AG08395 (cell line): ENCODE results near the gene CDH23.

Experiments
- DNase-seq: peaks from one replicate; pipeline ENCODE4 v3.0.0; 2012; ENCODE audit warnings: mixed read lengths, low spot score

The CDH23 gene

GRCh38 chr10:71564194-71564820, 167.6 kb downstream of the CDH23 start:
- DNase-seq, result no peak

DNA sequence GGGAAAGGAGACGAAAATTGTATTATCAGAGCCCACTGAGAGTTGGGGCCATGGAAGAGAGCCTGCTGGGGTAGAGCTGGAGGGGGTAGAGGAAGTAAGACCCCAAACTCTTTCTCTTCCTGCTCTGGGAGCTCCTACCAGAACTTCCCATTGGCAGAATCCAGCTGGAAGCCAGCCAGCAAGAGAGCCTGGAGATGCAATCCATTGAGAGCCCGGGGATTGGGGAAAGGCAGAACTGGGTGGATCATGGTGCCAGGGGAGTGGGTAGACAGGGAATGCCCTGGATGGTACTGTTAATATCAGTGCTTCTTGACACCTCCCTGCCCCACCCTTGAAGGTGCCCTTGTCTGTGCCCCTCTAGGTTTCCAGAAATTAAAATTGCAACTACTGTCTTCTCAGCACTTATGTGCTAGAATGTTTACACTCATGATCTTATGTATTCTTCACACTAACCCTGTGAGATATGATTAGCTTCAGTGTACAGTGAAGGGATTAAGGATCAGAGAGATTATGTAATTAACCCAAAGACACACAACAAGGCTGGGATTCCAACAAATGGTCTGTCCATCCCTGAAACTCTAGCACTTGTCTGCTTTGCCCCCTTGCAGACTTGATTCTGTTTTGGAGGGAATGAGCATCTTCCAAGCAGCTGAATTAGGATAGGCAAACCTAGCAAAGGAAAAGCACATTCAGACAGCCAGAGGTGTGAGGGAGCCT, 168.7 kb downstream of the CDH23 start:
- no peak for DNase-seq

- DNase-seq, result no peak
Measured at GRCh38 chr10:71567006-71567405, 170.3 kb downstream of the CDH23 start.

DNA sequence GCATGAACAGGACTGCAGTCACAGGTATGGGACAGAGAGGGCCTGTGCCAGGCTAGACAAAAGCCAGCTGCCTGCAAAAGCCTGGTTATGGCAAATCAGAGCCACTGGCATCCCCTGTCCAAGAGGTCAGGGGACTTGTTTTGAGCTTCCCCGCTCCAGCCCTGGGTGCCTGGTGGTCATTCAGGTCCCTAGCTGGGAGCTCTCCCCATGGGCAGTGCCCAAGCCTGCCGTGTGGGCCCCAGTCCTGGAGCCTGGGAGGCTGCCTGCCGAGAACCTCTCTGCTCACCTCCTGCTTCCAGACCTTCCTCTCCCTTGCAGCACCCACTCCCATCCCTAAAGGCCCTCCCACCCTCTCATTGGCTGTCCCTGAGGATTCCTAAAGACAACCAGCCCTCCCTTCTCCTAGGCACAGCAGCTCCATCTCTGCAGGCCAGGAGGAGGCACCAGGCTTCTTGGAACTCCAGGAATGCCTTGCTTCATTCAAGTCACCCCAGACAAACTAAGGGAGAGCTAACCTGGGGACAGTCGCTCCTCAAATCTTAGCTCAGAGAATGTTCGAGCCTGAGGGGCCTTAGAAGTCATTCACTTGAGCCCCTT, 172.3 kb downstream of the CDH23 start:
- DNase-seq, result no peak

- peak; percentile 80 for DNase-seq
Measured at GRCh38 chr10:71569775-71570588, 173.3 kb downstream of the CDH23 start.

DNA sequence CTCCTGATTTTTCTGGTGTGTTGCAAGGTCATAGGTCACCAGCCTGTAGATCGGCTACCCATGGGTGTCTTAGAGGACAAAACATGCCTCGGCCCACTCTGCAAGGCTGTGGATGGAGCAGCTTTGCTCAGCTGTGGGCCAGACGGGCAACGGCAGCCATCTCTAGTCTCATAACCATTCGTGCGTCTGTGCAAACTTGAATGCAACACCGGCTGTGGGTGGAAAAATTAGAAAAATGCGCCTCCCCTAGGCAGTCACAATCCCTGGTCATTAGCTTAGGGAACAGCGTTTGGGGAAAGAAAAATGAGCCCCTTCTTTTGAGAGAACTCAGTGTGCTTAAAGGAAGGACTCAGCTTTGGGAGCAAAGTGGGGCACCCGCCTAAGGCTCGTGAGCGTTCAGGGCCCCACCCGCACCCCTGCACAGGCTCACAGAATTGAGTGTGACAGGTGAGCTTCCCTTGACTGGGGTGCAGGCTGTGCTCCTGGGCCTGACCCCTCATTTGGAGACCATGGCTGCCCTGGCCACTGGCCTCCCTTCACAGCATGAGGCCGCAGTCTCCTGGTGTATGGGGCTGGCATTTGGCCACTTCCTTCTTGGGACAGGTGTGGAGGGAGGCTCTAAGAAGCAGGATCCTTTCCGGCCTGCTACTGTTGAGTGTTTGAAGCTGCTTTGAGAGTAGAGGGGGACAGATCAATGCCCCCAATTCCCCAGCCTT, 174.9 kb downstream of the CDH23 start:
- no peak for DNase-seq

DNA sequence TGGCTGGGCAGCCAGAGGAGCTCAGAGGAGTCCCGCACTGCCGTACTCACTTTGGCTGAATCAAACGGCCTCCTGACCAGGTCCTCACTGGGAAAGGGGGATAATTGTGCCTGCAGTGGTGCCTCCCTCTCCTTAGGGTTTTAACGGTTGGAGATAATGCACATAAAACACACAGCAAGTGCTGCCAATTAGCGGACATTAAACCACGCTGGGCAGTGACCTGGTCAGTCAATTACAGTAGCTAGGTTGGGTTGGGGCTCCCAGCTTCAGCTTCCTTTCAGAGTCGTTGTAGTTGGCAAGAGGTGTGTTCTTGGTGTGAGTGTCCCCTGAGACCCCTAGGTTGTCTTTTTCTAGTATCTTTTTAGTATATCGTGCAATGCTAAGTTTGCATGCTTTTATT, 176.2 kb downstream of the CDH23 start:
- no peak for DNase-seq

DNA sequence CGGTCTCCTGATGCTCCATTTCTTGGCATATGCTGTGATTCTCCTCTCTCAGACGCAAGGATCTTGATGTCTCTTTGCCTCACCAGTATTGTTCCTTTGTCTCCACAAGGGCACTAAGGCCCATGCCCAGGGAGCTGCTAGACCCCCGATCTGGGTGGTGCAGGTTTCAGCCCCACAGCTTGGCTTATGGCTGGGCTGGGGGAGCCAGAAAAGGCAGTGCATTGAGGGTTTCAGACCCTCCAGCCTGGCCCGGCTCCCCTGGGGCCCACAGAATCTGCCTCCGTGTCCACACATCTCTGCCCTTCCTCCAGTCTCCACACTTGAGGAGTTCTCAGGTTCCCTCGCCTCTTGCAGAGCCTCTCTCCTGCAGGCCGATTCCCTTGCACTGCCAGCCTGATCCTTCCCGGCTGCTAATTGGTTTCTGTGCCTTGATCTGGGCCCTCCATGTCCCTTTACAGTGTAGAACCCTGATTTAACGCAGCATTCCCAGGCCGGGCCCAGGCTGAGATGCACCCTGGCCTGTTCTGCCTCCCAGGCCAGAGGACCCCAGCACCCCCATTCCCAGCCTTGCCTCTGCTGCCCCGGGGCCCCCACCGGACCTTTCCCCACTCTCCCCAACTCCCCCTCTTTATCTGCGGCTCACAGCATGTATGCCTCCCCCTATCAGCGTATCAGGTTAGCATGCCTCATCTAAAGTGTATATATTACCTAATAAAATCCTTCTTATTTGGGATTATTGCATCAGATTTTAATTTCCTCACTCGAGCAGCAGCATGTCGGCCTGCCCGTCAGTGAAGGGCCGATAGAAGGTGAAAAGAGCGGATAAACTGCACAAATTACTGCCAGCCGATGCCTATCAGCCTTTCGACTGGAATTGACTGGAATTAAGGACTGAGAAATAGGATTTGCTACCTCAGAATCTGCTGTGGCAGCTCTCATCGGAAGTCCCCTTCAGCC, 177.1 kb downstream of the CDH23 start:
- DNase-seq, result no peak

DNA sequence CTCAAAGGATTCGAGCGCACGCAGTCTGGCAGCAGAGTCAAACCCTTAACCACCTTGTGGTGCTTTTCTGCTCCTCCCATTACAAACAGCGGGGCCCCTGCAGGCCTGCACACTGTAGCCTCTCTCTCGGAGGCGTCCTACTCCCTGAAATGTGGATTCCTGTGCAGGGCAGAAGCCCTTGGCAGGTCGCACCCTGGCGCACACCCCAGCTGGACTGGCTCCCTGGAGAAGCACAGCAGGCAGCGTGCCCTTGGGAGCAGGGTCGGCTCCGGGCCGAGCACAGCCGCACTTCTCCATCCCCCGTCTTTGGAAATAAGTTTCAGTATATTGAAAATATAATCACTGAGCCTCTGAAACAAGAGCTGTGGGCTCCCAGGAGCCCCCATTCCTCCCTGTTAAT, 178.7 kb downstream of the CDH23 start:
- DNase-seq, result no peak

DNA sequence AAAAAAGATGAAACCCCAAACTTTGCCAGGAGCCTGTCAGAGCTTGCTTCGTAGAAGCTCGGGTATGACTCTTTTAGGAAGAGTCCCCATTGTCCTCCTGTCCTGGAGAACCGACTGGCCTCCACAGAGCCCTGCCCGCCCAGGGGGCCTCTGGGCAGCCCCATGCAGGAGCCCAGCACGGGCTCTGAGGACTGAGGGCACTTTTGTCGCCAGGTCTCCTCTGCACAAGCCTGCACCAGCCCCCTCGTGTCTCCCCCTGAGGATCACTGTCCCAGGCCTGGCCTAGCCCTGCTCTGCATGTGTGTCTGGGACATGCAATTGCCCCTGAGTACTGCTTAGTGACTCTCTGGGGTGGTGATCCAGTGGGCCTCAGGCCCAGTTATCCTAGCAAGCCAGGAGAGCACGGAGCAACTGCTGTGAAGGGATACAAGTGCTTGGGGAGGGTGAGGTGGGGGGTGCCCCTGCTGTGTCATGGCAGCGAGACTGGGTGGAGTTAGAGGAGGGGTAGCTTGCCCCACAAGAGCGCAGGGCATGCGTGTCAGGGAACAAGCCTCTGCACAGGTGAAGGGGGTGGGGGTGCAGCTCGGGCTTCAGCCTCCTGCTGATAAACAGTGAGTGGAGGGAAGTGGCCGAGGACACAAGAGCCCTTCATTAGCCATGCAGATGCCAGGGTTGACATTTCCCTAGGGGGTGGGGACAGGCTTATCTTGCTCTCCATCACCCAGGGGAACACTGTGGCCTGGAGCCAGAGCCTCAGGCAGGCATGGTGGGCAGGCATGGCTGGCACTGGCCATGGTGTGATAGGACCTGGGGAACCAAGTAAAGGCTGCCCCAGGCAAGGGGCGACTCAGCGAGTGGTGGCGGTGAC, 179.4 kb downstream of the CDH23 start:
- no peak for DNase-seq

- DNase-seq, result no peak
Measured at GRCh38 chr10:71576842-71577241, 180.1 kb downstream of the CDH23 start.

DNA sequence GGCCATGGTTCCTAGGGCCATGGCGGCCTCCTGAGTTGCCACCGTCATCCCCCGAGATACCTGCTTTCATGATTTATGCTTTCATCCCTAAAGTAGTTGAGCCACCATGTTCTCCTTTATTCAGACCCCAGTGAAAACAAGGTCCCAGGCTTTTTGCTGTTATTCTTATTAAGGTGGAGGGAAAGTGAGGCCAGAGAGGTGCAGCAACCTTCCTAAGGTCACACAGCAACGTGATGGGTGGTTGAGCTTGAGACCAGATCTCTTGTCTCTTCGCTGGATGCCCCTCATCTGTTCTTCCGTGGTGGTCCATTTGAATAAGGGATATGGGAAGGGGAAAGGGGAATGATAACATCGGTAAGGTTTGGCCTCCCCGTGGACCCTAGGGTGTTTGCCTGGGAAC, 180.6 kb downstream of the CDH23 start:
- no peak for DNase-seq

DNA sequence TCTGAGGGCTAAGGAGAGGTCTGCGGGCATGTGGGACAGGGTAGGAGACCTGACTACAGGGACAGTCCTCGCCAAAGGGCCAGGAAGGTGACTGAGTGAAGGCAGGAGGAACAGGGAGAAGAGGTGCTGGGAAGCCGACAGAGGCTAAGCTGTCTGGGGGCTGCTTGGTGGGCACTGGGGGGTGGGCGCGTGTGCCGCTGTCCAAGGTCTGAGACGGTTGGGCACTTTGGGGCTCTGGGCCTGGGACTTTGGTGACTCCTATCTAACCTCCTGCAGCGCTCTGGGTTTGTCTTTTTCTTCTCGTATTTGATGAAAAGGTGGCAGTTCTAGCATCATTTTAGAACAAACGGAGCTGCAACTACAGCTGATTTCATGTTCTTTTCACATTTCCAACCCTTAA, 181.3 kb downstream of the CDH23 start:
- DNase-seq, result no peak

DNA sequence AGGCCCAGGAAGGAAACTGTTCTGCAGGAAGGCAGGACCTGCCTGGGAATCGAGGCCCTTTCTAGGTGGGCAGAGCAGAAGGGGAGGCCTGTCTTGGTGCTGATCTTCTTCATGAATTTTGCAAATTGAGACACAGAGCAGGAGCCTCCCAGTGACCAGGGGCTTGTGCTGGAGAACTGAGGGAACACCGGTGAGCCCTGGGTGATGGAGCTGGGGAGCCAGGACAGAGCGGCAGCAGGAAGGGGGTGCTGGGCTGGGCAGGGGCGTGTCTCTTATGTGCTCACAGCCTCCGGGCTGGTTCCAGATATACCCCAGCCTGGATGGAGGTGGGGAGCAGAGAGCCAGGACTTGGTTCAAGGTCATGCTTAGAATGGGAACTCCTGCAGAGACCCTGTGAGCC, 182.9 kb downstream of the CDH23 start:
- DNase-seq, result no peak

GRCh38 chr10:71580415-71580814, 183.7 kb downstream of the CDH23 start:
- DNase-seq, result no peak

GRCh38 chr10:71580926-71581325, 184.2 kb downstream of the CDH23 start:
- no peak for DNase-seq

DNA sequence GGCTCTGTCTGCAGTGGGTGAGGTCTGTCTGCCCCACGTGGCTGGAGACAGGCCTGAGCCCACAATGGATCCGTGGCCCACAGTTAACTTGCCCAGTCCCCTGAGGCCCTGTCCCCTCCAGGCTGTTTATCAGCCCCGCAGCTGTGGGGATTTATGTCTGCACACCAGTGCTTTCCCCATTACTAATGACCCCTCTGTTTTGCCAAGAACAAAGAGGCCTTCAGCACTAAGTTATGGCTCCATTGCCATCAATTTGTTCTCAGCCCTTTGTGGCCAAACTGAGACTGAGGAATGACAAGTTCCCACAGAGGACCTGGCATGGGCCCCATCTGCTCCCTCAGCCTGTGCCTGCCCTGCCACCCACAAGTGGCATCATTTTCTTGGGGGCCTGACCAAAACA, 184.7 kb downstream of the CDH23 start:
- DNase-seq, result no peak

GRCh38 chr10:71582019-71582418, 185.3 kb downstream of the CDH23 start:
- peak; percentile 34 for DNase-seq

- no peak for DNase-seq
Measured at GRCh38 chr10:71582506-71583475, 186.1 kb downstream of the CDH23 start.
